ENCODE results near the gene CLECL1.

Gene CLECL1

DNA sequence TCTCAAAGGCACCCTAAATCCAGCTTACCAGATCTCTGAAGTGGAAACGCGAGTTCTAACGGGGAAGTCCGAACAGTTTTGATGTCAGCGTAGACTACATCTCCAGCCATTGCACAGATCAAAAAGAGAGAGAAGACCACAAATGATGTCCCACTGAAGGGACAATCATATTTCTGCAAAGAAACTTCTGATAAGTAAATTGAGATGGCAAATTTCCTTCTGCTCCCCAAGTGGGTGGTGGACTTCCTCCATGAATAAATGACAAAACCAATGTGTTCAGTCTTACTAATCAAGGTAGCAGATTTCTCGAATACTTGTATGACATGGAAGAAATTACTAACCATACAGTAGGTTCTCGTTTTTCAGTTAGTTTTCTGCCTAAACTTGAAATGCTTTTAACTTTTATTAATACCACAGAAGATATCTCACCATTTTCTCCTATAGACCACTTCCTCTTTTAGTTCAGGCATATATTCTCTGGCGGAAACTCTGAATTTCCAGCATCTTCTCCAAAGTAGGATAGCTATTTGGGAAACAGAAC lies at the start of gene CLECL1:
CLECL1 (minus strand) TSS at position 177 of the 541 bp plus-strand sequence.
- Histone ChIP-seq H3K4me3 (ENCODE audit: insufficient read length, low read depth) (no peak within 1 kb of the TSS), H3K36me3 (ENCODE audit: insufficient read depth, insufficient read length, low read length) (no peaks in the 10 kb centered on the region), H3K4me1 (ENCODE audit: insufficient read depth, insufficient read length) (no peaks in the 10 kb centered on the region), H3K27me3 (ENCODE audit: insufficient read depth, insufficient read length) (no peaks in the 10 kb centered on the region), H3K9me3 (ENCODE audit: insufficient read depth, low read length) (no peaks in the 10 kb centered on the region), H3K9ac (ENCODE audit: insufficient read length, low read depth) (no peak within 1 kb of the TSS)
- TF ChIP-seq ZNF274 (IDR thresholded peaks at IDR 0.05; ENCODE audit: low read depth, low read length) = no peak
- TF ChIP-seq SUZ12 (IDR thresholded peaks at IDR 0.05; ENCODE audit: extremely low read depth, insufficient read depth, insufficient read length) = no peak
- TF ChIP-seq YY1 (IDR thresholded peaks at IDR 0.05; ENCODE audit: insufficient read depth, insufficient read length) = no peak
- DNase-seq (ENCODE audit: low read depth, low spot score) = no peak

DNA sequence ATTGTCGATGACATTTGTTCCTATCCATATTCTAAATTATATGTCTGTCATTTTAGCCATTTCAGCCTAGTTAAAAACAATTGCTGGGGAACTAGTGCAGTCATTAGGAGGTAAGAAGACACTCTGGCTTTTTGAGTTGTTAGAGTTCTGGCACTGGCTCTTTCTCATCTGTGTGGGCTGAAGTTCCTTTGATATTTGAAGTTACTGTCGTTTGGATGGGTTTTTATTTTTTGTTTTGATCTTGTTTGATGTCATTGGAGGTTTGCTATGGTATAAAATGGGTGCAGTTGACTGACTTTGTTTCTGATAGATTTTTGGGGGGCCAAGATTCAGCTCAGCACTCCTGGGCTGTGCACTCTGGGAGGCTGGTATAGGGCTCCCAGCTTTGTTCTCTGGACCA lies 48.5 kb upstream of the CLECL1 start:
- DNase-seq (ENCODE audit: low read depth, low spot score) = no peak
- H3K27me3 ChIP-seq (ENCODE audit: insufficient read depth, insufficient read length) = no peaks in the 10 kb centered on the region
- H3K4me1 ChIP-seq (ENCODE audit: insufficient read depth, insufficient read length) = peaks cover 4% of the 10 kb centered on the region

DNA sequence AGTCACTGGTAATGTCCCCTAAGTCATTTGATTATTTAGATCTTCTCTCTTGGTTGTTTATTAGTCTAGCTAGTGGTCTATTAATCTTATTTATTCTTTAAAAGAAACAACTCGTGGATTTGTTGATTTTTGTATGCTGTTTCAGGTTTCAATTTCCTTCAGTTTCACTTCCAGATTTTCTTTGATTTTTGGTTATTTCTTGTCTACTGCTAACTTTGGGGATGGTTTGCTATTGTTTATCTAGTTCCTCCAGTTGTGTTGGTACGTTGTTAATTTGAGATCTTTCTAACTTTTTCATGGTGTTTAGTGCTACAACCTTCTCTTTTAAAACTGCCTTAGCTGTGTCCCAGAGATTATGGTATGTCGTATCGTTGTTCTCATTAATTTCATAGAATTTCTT lies 46.3 kb upstream of the CLECL1 start:
- Histone ChIP-seq H3K9me3 (ENCODE audit: insufficient read depth, low read length) (no peaks in the 10 kb centered on the region), H3K4me3 (ENCODE audit: insufficient read length, low read depth) (no peak overlapping the region), H3K4me1 (ENCODE audit: insufficient read depth, insufficient read length) (peaks cover 4% of the 10 kb centered on the region), H3K36me3 (ENCODE audit: insufficient read depth, insufficient read length, low read length) (no peaks in the 10 kb centered on the region), H3K27me3 (ENCODE audit: insufficient read depth, insufficient read length) (no peaks in the 10 kb centered on the region), H3K9ac (ENCODE audit: insufficient read length, low read depth) (no peak overlapping the region)
- TF ChIP-seq YY1 (IDR thresholded peaks at IDR 0.05; ENCODE audit: insufficient read depth, insufficient read length) (no peak), ZNF274 (IDR thresholded peaks at IDR 0.05; ENCODE audit: low read depth, low read length) (no peak), SUZ12 (IDR thresholded peaks at IDR 0.05; ENCODE audit: extremely low read depth, insufficient read depth, insufficient read length) (no peak)
- no peak for DNase-seq (ENCODE audit: low read depth, low spot score)

More for the DNA sequence above, 48.5 kb upstream of the CLECL1 start:
- Histone ChIP-seq H3K9me3 (ENCODE audit: insufficient read depth, low read length) (no peaks in the 10 kb centered on the region), H3K4me3 (ENCODE audit: insufficient read length, low read depth) (no peak overlapping the region), H3K9ac (ENCODE audit: insufficient read length, low read depth) (no peak overlapping the region), H3K36me3 (ENCODE audit: insufficient read depth, insufficient read length, low read length) (no peaks in the 10 kb centered on the region)
- TF ChIP-seq YY1 (IDR thresholded peaks at IDR 0.05; ENCODE audit: insufficient read depth, insufficient read length) (no peak), SUZ12 (IDR thresholded peaks at IDR 0.05; ENCODE audit: extremely low read depth, insufficient read depth, insufficient read length) (no peak), ZNF274 (IDR thresholded peaks at IDR 0.05; ENCODE audit: low read depth, low read length) (no peak)

DNA sequence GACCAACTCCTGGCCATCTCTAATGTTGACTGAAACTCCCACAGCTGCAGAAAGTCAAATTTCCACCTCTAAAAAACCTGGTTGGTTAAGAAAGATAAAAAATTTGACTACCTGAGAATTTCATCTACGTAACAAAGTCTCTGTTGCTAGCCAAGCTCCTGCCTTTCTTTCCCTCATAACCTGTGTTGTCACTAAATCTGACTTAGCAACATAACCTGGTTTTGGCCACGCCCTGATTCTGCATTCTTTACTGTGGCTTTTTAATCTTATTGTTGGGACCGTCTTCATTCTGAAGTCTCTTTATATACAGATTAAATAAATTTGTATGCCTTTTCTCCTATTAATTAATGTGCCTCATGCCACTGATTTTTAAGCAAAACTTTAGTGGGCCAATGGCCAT lies 43.9 kb upstream of the CLECL1 start:
- no peak for DNase-seq (ENCODE audit: low read depth, low spot score)
- no peak for TF ChIP-seq ZNF274 (IDR thresholded peaks at IDR 0.05; ENCODE audit: low read depth, low read length)
- no peak for TF ChIP-seq SUZ12 (IDR thresholded peaks at IDR 0.05; ENCODE audit: extremely low read depth, insufficient read depth, insufficient read length)
- TF ChIP-seq YY1 (IDR thresholded peaks at IDR 0.05; ENCODE audit: insufficient read depth, insufficient read length) = no peak
- H3K4me1 ChIP-seq (ENCODE audit: insufficient read depth, insufficient read length) = no peaks in the 10 kb centered on the region
- no peak overlapping the region for H3K4me3 ChIP-seq (ENCODE audit: insufficient read length, low read depth)
- no peaks in the 10 kb centered on the region for H3K36me3 ChIP-seq (ENCODE audit: insufficient read depth, insufficient read length, low read length)
- no peaks in the 10 kb centered on the region for H3K27me3 ChIP-seq (ENCODE audit: insufficient read depth, insufficient read length)
- H3K9ac ChIP-seq (ENCODE audit: insufficient read length, low read depth) = no peak overlapping the region
- H3K9me3 ChIP-seq (ENCODE audit: insufficient read depth, low read length) = no peaks in the 10 kb centered on the region

DNA sequence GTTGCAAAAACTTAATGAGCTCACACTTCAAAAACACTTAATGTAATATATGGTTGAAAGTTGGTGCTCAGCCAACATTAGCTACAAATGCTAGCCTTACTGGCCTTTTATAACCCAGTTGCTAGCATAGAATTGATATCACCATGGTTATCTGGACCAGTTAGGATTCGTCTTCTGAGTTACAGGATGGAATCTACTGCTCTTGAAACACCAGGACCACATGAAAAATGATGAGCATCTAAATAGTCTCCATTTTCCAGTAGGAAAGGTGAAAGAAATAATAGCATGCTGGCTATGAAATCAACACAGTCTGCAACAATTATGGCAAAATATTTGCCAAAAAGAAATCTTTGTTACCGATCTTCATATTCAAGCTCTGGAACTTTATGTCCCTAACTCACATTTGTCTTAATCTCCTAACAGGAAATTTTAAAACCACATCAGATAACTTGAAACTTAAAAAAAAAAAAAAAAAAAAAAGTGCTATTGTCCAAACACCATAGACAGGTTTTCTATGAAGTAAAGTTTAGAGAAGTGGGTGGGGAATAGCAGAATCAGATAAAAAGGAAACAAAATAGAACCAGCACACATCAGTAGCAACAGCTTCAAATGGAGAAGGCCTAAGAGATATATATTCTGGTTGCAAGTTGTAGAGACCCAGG lies 40.5 kb upstream of the CLECL1 start:
- Histone ChIP-seq H3K4me1 (ENCODE audit: insufficient read depth, insufficient read length) (no peaks in the 10 kb centered on the region), H3K9me3 (ENCODE audit: insufficient read depth, low read length) (no peaks in the 10 kb centered on the region), H3K27me3 (ENCODE audit: insufficient read depth, insufficient read length) (no peaks in the 10 kb centered on the region), H3K36me3 (ENCODE audit: insufficient read depth, insufficient read length, low read length) (no peaks in the 10 kb centered on the region), H3K4me3 (ENCODE audit: insufficient read length, low read depth) (no peak overlapping the region), H3K9ac (ENCODE audit: insufficient read length, low read depth) (no peak overlapping the region)
- DNase-seq (ENCODE audit: low read depth, low spot score) = no peak
- no peak for TF ChIP-seq ZNF274 (IDR thresholded peaks at IDR 0.05; ENCODE audit: low read depth, low read length)
- TF ChIP-seq YY1 (IDR thresholded peaks at IDR 0.05; ENCODE audit: insufficient read depth, insufficient read length) = no peak
- no peak for TF ChIP-seq SUZ12 (IDR thresholded peaks at IDR 0.05; ENCODE audit: extremely low read depth, insufficient read depth, insufficient read length)

DNA sequence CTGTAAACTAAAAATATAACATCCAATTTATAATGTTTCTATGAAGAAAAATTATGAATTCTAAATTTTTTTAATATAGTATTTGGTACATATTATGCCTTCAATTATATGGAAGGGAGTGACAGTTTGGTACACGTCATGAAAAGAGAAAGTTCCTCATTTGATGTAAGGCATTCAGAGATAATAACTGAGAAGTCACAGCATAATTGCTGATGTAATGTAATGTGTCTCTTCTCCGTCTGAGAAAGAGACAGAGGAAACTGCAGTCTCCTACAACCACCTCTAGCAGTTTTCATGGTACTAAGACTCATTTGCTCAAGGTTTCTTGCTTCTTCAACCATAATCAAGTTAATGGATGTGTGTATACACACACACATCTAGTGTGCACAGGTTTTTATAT lies 30.1 kb upstream of the CLECL1 start:
- H3K4me3 ChIP-seq (ENCODE audit: insufficient read length, low read depth) = no peak overlapping the region
- no peaks in the 10 kb centered on the region for H3K9me3 ChIP-seq (ENCODE audit: insufficient read depth, low read length)
- H3K4me1 ChIP-seq (ENCODE audit: insufficient read depth, insufficient read length) = no peaks in the 10 kb centered on the region
- DNase-seq (ENCODE audit: low read depth, low spot score) = no peak
- TF ChIP-seq ZNF274 (IDR thresholded peaks at IDR 0.05; ENCODE audit: low read depth, low read length) (no peak), YY1 (IDR thresholded peaks at IDR 0.05; ENCODE audit: insufficient read depth, insufficient read length) (no peak), SUZ12 (IDR thresholded peaks at IDR 0.05; ENCODE audit: extremely low read depth, insufficient read depth, insufficient read length) (no peak)
- H3K9ac ChIP-seq (ENCODE audit: insufficient read length, low read depth) = no peak overlapping the region
- H3K36me3 ChIP-seq (ENCODE audit: insufficient read depth, insufficient read length, low read length) = no peaks in the 10 kb centered on the region
- H3K27me3 ChIP-seq (ENCODE audit: insufficient read depth, insufficient read length) = no peaks in the 10 kb centered on the region

DNA sequence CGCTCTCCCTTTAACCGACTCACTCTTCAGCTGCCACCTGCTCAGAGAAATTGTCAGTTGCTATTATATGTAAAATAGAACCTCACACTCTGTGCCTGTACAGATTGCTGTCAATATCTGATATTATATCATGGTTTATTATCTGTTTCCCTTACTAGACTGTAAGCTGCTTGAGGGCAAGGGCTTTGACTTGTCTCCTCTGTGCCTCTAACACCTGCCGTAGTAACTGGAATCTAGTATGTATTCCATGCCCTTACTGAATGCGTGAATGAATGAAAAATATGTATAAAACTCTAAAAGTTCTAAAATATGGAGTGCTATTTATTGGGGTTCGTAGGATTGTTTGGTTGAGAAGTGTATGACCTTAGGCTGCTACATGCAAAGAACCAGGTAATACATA lies 29.5 kb upstream of the CLECL1 start:
- H3K27me3 ChIP-seq (ENCODE audit: insufficient read depth, insufficient read length) = no peaks in the 10 kb centered on the region
- H3K4me3 ChIP-seq (ENCODE audit: insufficient read length, low read depth) = no peak overlapping the region
- H3K36me3 ChIP-seq (ENCODE audit: insufficient read depth, insufficient read length, low read length) = no peaks in the 10 kb centered on the region
- no peak for TF ChIP-seq ZNF274 (IDR thresholded peaks at IDR 0.05; ENCODE audit: low read depth, low read length)
- TF ChIP-seq YY1 (IDR thresholded peaks at IDR 0.05; ENCODE audit: insufficient read depth, insufficient read length) = no peak
- TF ChIP-seq SUZ12 (IDR thresholded peaks at IDR 0.05; ENCODE audit: extremely low read depth, insufficient read depth, insufficient read length) = no peak
- no peaks in the 10 kb centered on the region for H3K9me3 ChIP-seq (ENCODE audit: insufficient read depth, low read length)
- H3K9ac ChIP-seq (ENCODE audit: insufficient read length, low read depth) = no peak overlapping the region
- no peaks in the 10 kb centered on the region for H3K4me1 ChIP-seq (ENCODE audit: insufficient read depth, insufficient read length)
- no peak for DNase-seq (ENCODE audit: low read depth, low spot score)

Measured in NT2/D1 (cell line).